WTC11 (cell line): ENCODE data around the gene EIF3K. TPM values are rescaled to one million over a fixed set of nuclear protein-coding genes. Genes with fewer than 3 reads are reported as not detected.

Experiments
- ATAC-seq: fragments of 200-7000 bp; cut with Tn5 transposase; 2 replicates; pipeline ENCODE4 v1.10.0; 2021; ENCODE audit warnings: mild to moderate bottlenecking, moderate library complexity
- CTCF ChIA-PET: fragments of 300-600 bp; sonication (Branson Sonifier 250); formaldehyde crosslinking; loops from one replicate; lab custom pipeline; 2021; ENCODE audit warnings: antibody characterized with exemption; lab: Charles Lee
- POLR2A ChIA-PET: fragments of 350-600 bp; sonication (Branson Sonifier 250); formaldehyde crosslinking; loops from one replicate; lab custom pipeline; 2021; ENCODE audit warnings: antibody characterized with exemption; lab: Charles Lee
- DNase-seq: peaks from one replicate; pipeline ENCODE4 v3.0.0; 2021; ENCODE audit warnings: low spot score
- H3K27ac Mint-ChIP-seq: 2 replicates; pipeline ENCODE4 v1.8.0; 2021; ENCODE audit warnings: mixed read lengths
- H3K27me3 Mint-ChIP-seq: 2 replicates; pipeline ENCODE4 v1.8.0; 2021; ENCODE audit warnings: low read depth, mild to moderate bottlenecking, moderate library complexity, mixed read lengths
- H3K36me3 Mint-ChIP-seq: 2 replicates; pipeline ENCODE4 v1.8.0; 2021; ENCODE audit warnings: mixed read lengths
- H3K4me1 Mint-ChIP-seq: 2 replicates; pipeline ENCODE4 v1.8.0; 2022; ENCODE audit warnings: mixed read lengths
- H3K4me3 Mint-ChIP-seq: 2 replicates; pipeline ENCODE4 v1.8.0; 2021; ENCODE audit warnings: mild to moderate bottlenecking, moderate library complexity, mixed read lengths
- H3K9me3 Mint-ChIP-seq: 2 replicates; pipeline ENCODE4 v1.8.0; 2021; ENCODE audit warnings: mixed read lengths
- ATF3 ChIP-seq: sonication (generic); formaldehyde crosslinking; conservative IDR thresholded peaks from 2 replicates; pipeline ENCODE4 v1.8.1; 2022; ENCODE audit warnings: mild to moderate bottlenecking, missing genetic modification reagents
- CBFB ChIP-seq: sonication (generic); formaldehyde crosslinking; IDR thresholded peaks from 2 replicates; pipeline ENCODE4 v1.8.1; 2022; ENCODE audit warnings: mild to moderate bottlenecking, low read depth, missing genetic modification reagents
- EMX1 ChIP-seq: fragments of 250-450 bp; sonication (Bioruptor Pico); IDR thresholded peaks from 2 replicates; pipeline ENCODE4 v1.8.0; 2021; ENCODE audit warnings: mild to moderate bottlenecking
- ESRRA ChIP-seq: sonication (generic); formaldehyde crosslinking; IDR thresholded peaks from 2 replicates; pipeline ENCODE4 v1.8.1; 2022; ENCODE audit warnings: mild to moderate bottlenecking, missing genetic modification reagents, borderline replicate concordance
- GTF2I ChIP-seq: fragments of 250-450 bp; sonication (Bioruptor Pico); conservative IDR thresholded peaks from 2 replicates; pipeline ENCODE4 v1.4.0; 2021; ENCODE audit warnings: mild to moderate bottlenecking
- KAT7 ChIP-seq: sonication (generic); formaldehyde crosslinking; IDR thresholded peaks from 2 replicates; pipeline ENCODE4 v1.8.1; 2023; ENCODE audit warnings: missing genetic modification reagents, mild to moderate bottlenecking, borderline replicate concordance
- NFYB ChIP-seq: sonication (generic); formaldehyde crosslinking; conservative IDR thresholded peaks from 2 replicates; pipeline ENCODE4 v1.8.0; 2022; ENCODE audit warnings: low read depth, missing genetic modification reagents
- PREB ChIP-seq: sonication (generic); formaldehyde crosslinking; IDR thresholded peaks from 2 replicates; pipeline ENCODE4 v1.8.1; 2022; ENCODE audit warnings: mild to moderate bottlenecking, missing genetic modification reagents, moderate library complexity, borderline replicate concordance
- ZNF263 ChIP-seq: sonication (generic); formaldehyde crosslinking; IDR thresholded peaks from 2 replicates; pipeline ENCODE4 v1.8.1; 2022; ENCODE audit warnings: low read depth, mild to moderate bottlenecking, moderate library complexity, missing genetic modification reagents
- total RNA-seq: library from RNA; stranded (reverse); gene quantifications from 3 replicates; pipeline ENCODE4 v1.2.3, GENCODE V29; 2021
- TF ChIP-seq, protein P1 (sequence below): sonication (generic); formaldehyde crosslinking; IDR thresholded peaks from 2 replicates; pipeline ENCODE4 v1.8.0; 2023; ENCODE audit warnings: missing genetic modification reagents
- TF ChIP-seq, protein P2 (sequence below): sonication (generic); formaldehyde crosslinking; IDR thresholded peaks from 2 replicates; pipeline ENCODE4 v1.8.0; 2023; ENCODE audit warnings: mild to moderate bottlenecking, missing genetic modification reagents
- TF ChIP-seq, protein P3 (sequence below): sonication (generic); formaldehyde crosslinking; IDR thresholded peaks from 2 replicates; pipeline ENCODE4 v1.8.1; 2023; ENCODE audit warnings: mild to moderate bottlenecking, missing genetic modification reagents, moderate library complexity
- TF ChIP-seq, protein P4 (sequence below): fragments of 250-450 bp; sonication (Bioruptor Pico); IDR thresholded peaks from 2 replicates; pipeline ENCODE4 v1.8.0; 2021; ENCODE audit warnings: mild to moderate bottlenecking

The EIF3K gene
- total RNA-seq, 1 experiment from 2014 or later, result 416 TPM

DNA sequence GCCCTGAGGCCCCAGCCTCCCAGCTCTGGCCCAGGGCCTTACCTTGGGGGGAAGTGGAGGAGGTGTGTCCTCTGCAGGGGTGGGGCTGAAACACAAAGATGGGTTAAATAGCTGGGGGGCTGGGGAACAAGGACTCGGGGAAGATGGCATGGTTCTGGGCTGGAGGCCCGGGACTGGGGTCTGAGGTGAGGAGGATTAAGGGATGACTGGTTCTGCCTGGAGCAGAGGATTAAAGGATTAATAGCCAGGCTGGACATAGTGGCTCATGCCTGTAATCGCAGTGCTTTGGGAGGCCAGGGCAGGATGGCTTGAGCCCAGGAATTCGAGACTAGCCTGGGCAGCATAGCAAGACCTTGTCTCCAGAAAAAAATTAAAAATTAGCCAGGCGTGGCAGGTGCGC is 12.9 kb upstream of the EIF3K start:
- DNase-seq (no peak), ATAC-seq (no peak)
- H3K4me3 Mint-ChIP-seq, result no peak overlapping the region
- no peaks in the 10 kb centered on the region for H3K4me1 Mint-ChIP-seq
- peaks cover 3% of the 10 kb centered on the region; the same call in 1 of the 2 replicates for H3K9me3 Mint-ChIP-seq
- ChIA-PET CTCF (no interaction called here), POLR2A (no interaction called here)
- H3K27ac Mint-ChIP-seq, result no peak overlapping the region
- H3K36me3 Mint-ChIP-seq, result no peaks in the 10 kb centered on the region
- H3K27me3 Mint-ChIP-seq, result peaks cover 3% of the 10 kb centered on the region
- TF ChIP-seq, protein P1, sequence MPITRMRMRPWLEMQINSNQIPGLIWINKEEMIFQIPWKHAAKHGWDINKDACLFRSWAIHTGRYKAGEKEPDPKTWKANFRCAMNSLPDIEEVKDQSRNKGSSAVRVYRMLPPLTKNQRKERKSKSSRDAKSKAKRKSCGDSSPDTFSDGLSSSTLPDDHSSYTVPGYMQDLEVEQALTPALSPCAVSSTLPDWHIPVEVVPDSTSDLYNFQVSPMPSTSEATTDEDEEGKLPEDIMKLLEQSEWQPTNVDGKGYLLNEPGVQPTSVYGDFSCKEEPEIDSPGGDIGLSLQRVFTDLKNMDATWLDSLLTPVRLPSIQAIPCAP, result no peak
- no peak for TF ChIP-seq ZNF263 (CRISPR knock-in tag)

- no peak overlapping the region for H3K27ac Mint-ChIP-seq
- H3K36me3 Mint-ChIP-seq, result peaks cover 3% of the 10 kb centered on the region
- no peaks in the 10 kb centered on the region for H3K9me3 Mint-ChIP-seq
- peaks cover 17% of the 10 kb centered on the region for H3K4me1 Mint-ChIP-seq
- TF ChIP-seq GTF2I (no peak), CBFB (CRISPR knock-in tag) (no peak), ATF3 (no peak), EMX1 (no peak)
- TF ChIP-seq, protein P2, sequence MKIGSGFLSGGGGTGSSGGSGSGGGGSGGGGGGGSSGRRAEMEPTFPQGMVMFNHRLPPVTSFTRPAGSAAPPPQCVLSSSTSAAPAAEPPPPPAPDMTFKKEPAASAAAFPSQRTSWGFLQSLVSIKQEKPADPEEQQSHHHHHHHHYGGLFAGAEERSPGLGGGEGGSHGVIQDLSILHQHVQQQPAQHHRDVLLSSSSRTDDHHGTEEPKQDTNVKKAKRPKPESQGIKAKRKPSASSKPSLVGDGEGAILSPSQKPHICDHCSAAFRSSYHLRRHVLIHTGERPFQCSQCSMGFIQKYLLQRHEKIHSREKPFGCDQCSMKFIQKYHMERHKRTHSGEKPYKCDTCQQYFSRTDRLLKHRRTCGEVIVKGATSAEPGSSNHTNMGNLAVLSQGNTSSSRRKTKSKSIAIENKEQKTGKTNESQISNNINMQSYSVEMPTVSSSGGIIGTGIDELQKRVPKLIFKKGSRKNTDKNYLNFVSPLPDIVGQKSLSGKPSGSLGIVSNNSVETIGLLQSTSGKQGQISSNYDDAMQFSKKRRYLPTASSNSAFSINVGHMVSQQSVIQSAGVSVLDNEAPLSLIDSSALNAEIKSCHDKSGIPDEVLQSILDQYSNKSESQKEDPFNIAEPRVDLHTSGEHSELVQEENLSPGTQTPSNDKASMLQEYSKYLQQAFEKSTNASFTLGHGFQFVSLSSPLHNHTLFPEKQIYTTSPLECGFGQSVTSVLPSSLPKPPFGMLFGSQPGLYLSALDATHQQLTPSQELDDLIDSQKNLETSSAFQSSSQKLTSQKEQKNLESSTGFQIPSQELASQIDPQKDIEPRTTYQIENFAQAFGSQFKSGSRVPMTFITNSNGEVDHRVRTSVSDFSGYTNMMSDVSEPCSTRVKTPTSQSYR (CRISPR knock-in tag), result no peak
- ATAC-seq (no peak), DNase-seq (no peak)
- peaks cover 3% of the 10 kb centered on the region for H3K27me3 Mint-ChIP-seq
- no peak overlapping the region for H3K4me3 Mint-ChIP-seq
- ChIA-PET CTCF (interaction anchor here (0.5 to 1.2 kb wide), 8 partner anchors 16 to 1640 kb away, joined by 3 to 4 read pairs (median 4); partner anchors contain the start of gene FAM98C), POLR2A (no interaction called here)
Observed at GRCh38 chr19:38614289-38614688, 4.7 kb upstream of the EIF3K start.

GRCh38 chr19:38615007-38615581 is 3.9 kb upstream of the EIF3K start:
- Mint-ChIP-seq H3K27ac (peak overlapping the region; percentile 14; the same call in 1 of the 2 replicates), H3K4me1 (peaks cover 23% of the 10 kb centered on the region), H3K36me3 (peaks cover 8% of the 10 kb centered on the region), H3K27me3 (no peaks in the 10 kb centered on the region; the same call in none of the 2 replicates), H3K9me3 (no peaks in the 10 kb centered on the region), H3K4me3 (no peak overlapping the region)
- TF ChIP-seq, protein P3, sequence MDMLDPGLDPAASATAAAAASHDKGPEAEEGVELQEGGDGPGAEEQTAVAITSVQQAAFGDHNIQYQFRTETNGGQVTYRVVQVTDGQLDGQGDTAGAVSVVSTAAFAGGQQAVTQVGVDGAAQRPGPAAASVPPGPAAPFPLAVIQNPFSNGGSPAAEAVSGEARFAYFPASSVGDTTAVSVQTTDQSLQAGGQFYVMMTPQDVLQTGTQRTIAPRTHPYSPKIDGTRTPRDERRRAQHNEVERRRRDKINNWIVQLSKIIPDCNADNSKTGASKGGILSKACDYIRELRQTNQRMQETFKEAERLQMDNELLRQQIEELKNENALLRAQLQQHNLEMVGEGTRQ (CRISPR knock-in tag), result peak; percentile 51; the same call in 1 of the 2 replicates
- no peak for TF ChIP-seq EMX1
- CTCF ChIA-PET, result interaction anchor here (0.7 to 1.3 kb wide), 3 partner anchors 26 to 212 kb away, joined by 3 to 5 read pairs (median 4); partner anchors contain the start of gene FAM98C
- no peak for ATAC-seq
- POLR2A ChIA-PET, result interaction anchor here (0.7 kb wide), 1 partner anchor 258 kb away, joined by 5 read pairs; no protein-coding TSS in a partner anchor
- no peak for DNase-seq

- H3K27ac Mint-ChIP-seq, result no peak overlapping the region
- no peak overlapping the region; the same call in 1 of the 2 replicates for H3K4me3 Mint-ChIP-seq
- CTCF ChIA-PET, result interaction anchor here (1.3 kb wide), 2 partner anchors 20 to 100 kb away, joined by 3 to 5 read pairs; no protein-coding TSS in a partner anchor
- no peak for TF ChIP-seq ESRRA (CRISPR knock-in tag)
- no peak for TF ChIP-seq KAT7 (CRISPR knock-in tag)
- no peak for TF ChIP-seq NFYB (CRISPR knock-in tag)
- no peak for TF ChIP-seq PREB (CRISPR knock-in tag)
- TF ChIP-seq, protein P2 (CRISPR knock-in tag), result no peak
- TF ChIP-seq, protein P4, sequence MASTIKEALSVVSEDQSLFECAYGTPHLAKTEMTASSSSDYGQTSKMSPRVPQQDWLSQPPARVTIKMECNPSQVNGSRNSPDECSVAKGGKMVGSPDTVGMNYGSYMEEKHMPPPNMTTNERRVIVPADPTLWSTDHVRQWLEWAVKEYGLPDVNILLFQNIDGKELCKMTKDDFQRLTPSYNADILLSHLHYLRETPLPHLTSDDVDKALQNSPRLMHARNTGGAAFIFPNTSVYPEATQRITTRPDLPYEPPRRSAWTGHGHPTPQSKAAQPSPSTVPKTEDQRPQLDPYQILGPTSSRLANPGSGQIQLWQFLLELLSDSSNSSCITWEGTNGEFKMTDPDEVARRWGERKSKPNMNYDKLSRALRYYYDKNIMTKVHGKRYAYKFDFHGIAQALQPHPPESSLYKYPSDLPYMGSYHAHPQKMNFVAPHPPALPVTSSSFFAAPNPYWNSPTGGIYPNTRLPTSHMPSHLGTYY (CRISPR knock-in tag), result no peak
Observed at GRCh38 chr19:38616265-38616664, 2.7 kb upstream of the EIF3K start.

More at GRCh38 chr19:38616265-38616664, 2.7 kb upstream of the EIF3K start:
- POLR2A ChIA-PET, result interaction anchor here (0.6 kb wide), 1 partner anchor 1394 kb away, joined by 3 read pairs; no protein-coding TSS in a partner anchor
- DNase-seq (no peak), ATAC-seq (no peak)
- Mint-ChIP-seq H3K4me1 (peaks cover 27% of the 10 kb centered on the region), H3K27me3 (no peaks in the 10 kb centered on the region; the same call in 1 of the 2 replicates), H3K9me3 (no peaks in the 10 kb centered on the region), H3K36me3 (peaks cover 13% of the 10 kb centered on the region)
